Muscle of arm (tissue), 14 donors: ENCODE data around the gene ITGB1BP2. TPM values are rescaled to one million over a fixed set of nuclear protein-coding genes. Genes with fewer than 3 reads are reported as not detected.
"Not testable (repeated sequence)": the region's sequence is repeated elsewhere in the genome, so short reads cannot be mapped to it uniquely, and the experiment has no call there.

Experiments used
- DNase-seq: peaks from one replicate; pipeline ENCODE4 v3.0.0-alpha.2; 2013
- long read RNA-seq, 11 donors: transcript quantifications; one replicate each; lab custom pipeline, GENCODE V29; 2026
- polyA plus RNA-seq, 12 donors: library from polyadenylated mRNA; unstranded; fragments of 120-200 nt; gene quantifications; one replicate each; pipeline ENCODE4 v1.2.1, GENCODE V29; 2013; ENCODE audit not compliant: insufficient read length in 12 of 12

Gene ITGB1BP2
- 100 to 1,000 TPM in 8 of 12 donors, 10 to 100 TPM in 3, not detected in 1; 42.3 to 148 (median 121) TPM for polyA plus RNA-seq
- long read RNA-seq, donor 1, partial matches to known transcripts = 0 of 1 reads
- long read RNA-seq, donor 1, other reads (novel, unspliced or antisense) = 0 of 1 reads
- long read RNA-seq, donor 2, transcript ITGB1BP2-201 (11 exons, 1,296 nt) = major isoform, 20 of 30 reads
- long read RNA-seq, donor 2, partial matches to known transcripts = 5 of 30 reads
- long read RNA-seq, donor 2, other reads (novel, unspliced or antisense) = 5 of 30 reads
- long read RNA-seq, donor 3, transcript ITGB1BP2-201 (11 exons, 1,296 nt) = major isoform, 13 of 21 reads
- long read RNA-seq, donor 3, partial matches to known transcripts = 6 of 21 reads
- long read RNA-seq, donor 3, other reads (novel, unspliced or antisense) = 0 of 21 reads
- long read RNA-seq, donor 4, transcript ITGB1BP2-201 (11 exons, 1,296 nt) = major isoform, 6 of 11 reads
- long read RNA-seq, donor 4, partial matches to known transcripts = 5 of 11 reads
- long read RNA-seq, donor 4, other reads (novel, unspliced or antisense) = 0 of 11 reads
- long read RNA-seq, donor 5, transcript ITGB1BP2-201 (11 exons, 1,296 nt) = major isoform, 33 of 55 reads
- long read RNA-seq, donor 5, partial matches to known transcripts = 19 of 55 reads
- long read RNA-seq, donor 5, other reads (novel, unspliced or antisense) = 0 of 55 reads
- long read RNA-seq, donor 6, transcript ITGB1BP2-201 (11 exons, 1,296 nt) = major isoform, 14 of 23 reads
- long read RNA-seq, donor 6, partial matches to known transcripts = 9 of 23 reads
- long read RNA-seq, donor 6, other reads (novel, unspliced or antisense) = 0 of 23 reads
- long read RNA-seq, donor 7, transcript ITGB1BP2-201 (11 exons, 1,296 nt) = major isoform, 10 of 24 reads
- long read RNA-seq, donor 7, partial matches to known transcripts = 13 of 24 reads
- long read RNA-seq, donor 7, other reads (novel, unspliced or antisense) = 0 of 24 reads
- long read RNA-seq, donor 8, transcript ITGB1BP2-201 (11 exons, 1,296 nt) = major isoform, 29 of 47 reads
- long read RNA-seq, donor 8, partial matches to known transcripts = 16 of 47 reads
- long read RNA-seq, donor 8, other reads (novel, unspliced or antisense) = 0 of 47 reads
- long read RNA-seq, donor 9, transcript ITGB1BP2-201 (11 exons, 1,296 nt) = major isoform, 16 of 31 reads
- long read RNA-seq, donor 9, partial matches to known transcripts = 12 of 31 reads
- long read RNA-seq, donor 9, other reads (novel, unspliced or antisense) = 0 of 31 reads
- long read RNA-seq, donor 10, transcript ITGB1BP2-201 (11 exons, 1,296 nt) = major isoform, 23 of 45 reads
- long read RNA-seq, donor 10, partial matches to known transcripts = 22 of 45 reads
- long read RNA-seq, donor 10, other reads (novel, unspliced or antisense) = 0 of 45 reads
- long read RNA-seq, donor 11, transcript ITGB1BP2-201 (11 exons, 1,296 nt) = major isoform, 30 of 32 reads
- long read RNA-seq, donor 11, partial matches to known transcripts = 0 of 32 reads
- long read RNA-seq, donor 11, other reads (novel, unspliced or antisense) = 0 of 32 reads

- peak; percentile 31 for DNase-seq
These were observed at the start of gene ITGB1BP2 for GRCh38 chrX:71301195-71301924. TSS of gene ITGB1BP2 (plus strand) at chrX:71301750. CDS start at chrX:71301807, 57 bp downstream.

- DNase-seq = no peak
These were observed 49.3 kb upstream of the ITGB1BP2 start for GRCh38 chrX:71252221-71252620.

GRCh38 chrX:71253253-71254091 lies 48.1 kb upstream of the ITGB1BP2 start:
- DNase-seq = peak; percentile 33

- peak; percentile 81 for DNase-seq
These were observed 47.2 kb upstream of the ITGB1BP2 start, which contains the start of gene ZMYM3 for GRCh38 chrX:71254092-71254963. TSS of gene ZMYM3 (minus strand) at chrX:71254140. CDS start at chrX:71253255, 885 bp downstream.

GRCh38 chrX:71256051-71256450 lies 45.5 kb upstream of the ITGB1BP2 start:
- DNase-seq = no peak

- DNase-seq = no peak
These were observed 44.7 kb upstream of the ITGB1BP2 start for GRCh38 chrX:71256856-71257255.

- not testable (repeated sequence) for DNase-seq
These were observed 32.9 kb upstream of the ITGB1BP2 start for GRCh38 chrX:71268624-71269023.

- no peak for DNase-seq
These were observed 31.7 kb upstream of the ITGB1BP2 start for GRCh38 chrX:71269801-71270395.

GRCh38 chrX:71272313-71272712 lies 29.2 kb upstream of the ITGB1BP2 start:
- DNase-seq = not testable (repeated sequence)

GRCh38 chrX:71281300-71281699 lies 20.2 kb upstream of the ITGB1BP2 start:
- DNase-seq = not testable (repeated sequence)

- no peak for DNase-seq
These were observed 18.8 kb upstream of the ITGB1BP2 start for GRCh38 chrX:71282514-71283402.

- peak; percentile 96 for DNase-seq
These were observed 18.0 kb upstream of the ITGB1BP2 start, which contains the start of gene NONO for GRCh38 chrX:71283403-71284143. TSS of gene NONO (plus strand) at chrX:71283635. CDS start at chrX:71290638, 7,003 bp downstream.

- DNase-seq = no peak
These were observed 15.6 kb upstream of the ITGB1BP2 start for GRCh38 chrX:71285929-71286328.

GRCh38 chrX:71291381-71291780 lies 10.2 kb upstream of the ITGB1BP2 start:
- DNase-seq = no peak

GRCh38 chrX:71292669-71293365 lies 8.7 kb upstream of the ITGB1BP2 start:
- no peak for DNase-seq
